ENCODE results near the gene LZTS3.
"Not testable (repeated sequence)": the region's sequence is repeated elsewhere in the genome, so short reads cannot be mapped to it uniquely, and the experiment has no call there.

The LZTS3 gene

DNA sequence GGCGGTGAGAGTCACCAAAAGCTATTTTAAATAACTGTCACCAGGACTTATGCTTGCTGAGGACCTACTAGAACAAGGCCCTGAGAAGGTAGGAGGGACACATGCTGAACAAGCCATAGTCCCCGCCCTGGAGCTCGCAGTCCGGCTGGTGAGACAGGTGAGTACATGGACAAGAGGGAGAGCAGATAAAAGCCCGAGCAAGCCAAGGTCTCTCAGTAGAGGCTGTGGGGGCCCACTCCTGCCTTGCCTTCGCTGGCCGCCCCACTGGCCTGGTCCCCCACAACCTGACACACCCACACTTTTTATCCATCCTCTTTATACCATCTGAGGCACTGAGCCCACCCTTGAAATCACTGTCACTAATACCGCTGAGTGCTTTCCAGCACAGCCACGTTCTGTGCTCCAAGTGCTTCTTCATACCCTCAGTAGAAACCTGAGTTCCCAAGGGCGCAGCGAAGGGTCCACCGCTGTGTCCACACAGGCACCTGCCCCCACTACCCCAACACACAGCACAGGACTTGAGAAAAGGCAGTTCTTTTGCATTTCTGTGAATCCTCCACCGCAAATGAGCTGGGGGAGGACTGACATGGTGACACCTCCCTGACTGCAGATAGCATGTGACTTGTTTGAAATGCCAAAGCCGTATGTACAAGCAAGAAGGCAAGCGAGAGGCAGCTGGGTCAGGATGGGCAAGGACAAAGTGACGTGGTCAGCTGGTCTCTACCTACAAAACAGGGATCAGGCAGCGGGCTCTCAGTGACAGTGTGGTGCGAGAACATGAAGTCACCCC is 19.1 kb upstream of the LZTS3 start:
- DNase-seq: no peak

DNA sequence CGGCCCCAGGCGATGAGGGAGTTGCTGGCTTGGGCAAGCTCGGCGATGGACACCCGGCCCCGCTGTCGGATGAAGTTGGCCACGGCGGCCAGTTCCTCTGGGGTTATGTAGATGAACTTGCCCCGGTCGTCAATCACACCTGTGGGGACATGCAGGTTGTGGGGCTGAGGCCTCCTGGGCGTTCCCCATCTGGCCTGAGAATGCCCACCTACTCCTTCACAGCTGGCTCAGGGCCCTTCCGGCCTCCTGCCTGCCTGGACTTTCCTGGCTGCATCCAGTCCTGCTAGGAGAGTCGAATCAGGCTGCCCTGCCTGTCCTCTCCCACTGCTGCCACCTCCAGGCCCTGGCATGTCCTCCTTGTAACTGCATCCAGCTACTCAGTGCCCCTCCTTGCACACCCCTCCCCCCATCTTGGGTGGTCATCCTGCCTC is 17.3 kb upstream of the LZTS3 start:
- no peak for DNase-seq

DNA sequence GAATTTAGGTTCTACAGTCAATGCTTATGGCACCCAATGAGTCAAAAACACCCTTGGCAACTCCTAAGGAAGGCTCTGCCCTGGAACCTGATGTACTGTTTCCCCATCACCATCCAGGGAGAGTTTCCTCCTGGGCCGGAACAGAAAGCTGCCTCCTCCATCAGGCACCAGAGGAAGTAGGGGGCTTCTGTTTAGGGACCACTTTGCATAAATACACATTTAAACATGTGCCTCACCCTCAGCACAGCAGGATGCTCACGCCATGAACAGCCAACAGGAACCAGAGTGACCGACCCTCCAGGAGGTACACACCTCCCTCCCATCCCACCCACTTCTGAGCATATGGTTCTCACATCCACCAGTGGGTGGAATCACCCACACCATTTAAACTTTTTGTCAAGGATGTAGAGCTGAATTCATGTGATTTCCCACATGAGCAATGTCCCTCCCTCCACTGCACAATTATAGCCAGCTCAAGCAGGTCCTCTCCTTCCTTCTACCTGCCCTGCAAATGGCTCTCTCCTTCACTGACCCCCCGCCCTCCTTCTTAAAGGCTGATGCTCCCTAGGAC is 16.3 kb upstream of the LZTS3 start:
- DNase-seq: no peak

DNA sequence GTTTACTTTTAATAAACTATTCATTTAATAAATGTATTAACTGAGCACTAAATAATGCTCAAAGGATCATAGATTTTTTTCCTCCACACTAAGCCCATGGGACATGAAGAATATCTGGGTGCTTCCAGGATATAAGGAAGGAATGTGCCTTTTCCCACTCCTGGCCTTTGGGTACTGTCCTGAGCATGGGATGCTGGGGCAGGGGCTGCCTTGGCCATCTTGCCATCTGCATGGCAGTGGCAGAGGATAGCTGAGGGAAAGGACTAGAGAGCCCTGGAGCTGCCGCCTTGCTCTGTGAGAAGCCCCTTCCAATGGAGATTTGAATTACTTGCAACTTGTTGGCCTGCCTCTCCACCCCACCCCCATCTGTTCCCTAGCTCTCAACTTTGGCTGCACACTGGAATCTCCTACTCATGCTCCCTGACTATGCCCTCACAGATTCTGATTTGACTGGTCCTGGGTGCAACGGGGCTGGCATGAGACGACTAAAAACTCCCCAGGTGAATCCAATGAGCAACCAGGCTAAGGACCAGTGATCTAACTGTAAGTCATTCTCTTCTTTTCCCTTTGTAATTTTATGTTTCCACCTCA is 15.6 kb upstream of the LZTS3 start:
- no peak for DNase-seq

DNA sequence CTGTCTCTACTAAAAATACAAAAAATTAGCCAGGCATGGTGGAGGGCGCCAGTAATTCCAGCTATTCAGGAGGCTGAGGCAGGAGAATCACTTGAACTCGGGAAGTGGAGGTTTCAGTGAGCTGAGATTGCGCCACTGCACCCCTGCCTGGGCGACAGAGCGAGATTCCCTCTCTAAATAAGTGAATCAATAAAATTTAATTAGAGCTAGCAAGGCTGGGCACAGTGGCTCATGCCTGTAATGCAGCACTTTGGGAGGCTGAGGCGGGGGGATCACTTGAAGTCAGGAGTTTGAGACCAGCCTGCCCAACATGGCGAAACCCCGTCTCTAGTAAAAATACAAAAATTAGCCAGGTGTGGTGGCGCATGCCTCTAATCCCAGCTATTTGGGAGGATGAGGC is 14.5 kb upstream of the LZTS3 start:
- not testable (repeated sequence) for DNase-seq

DNA sequence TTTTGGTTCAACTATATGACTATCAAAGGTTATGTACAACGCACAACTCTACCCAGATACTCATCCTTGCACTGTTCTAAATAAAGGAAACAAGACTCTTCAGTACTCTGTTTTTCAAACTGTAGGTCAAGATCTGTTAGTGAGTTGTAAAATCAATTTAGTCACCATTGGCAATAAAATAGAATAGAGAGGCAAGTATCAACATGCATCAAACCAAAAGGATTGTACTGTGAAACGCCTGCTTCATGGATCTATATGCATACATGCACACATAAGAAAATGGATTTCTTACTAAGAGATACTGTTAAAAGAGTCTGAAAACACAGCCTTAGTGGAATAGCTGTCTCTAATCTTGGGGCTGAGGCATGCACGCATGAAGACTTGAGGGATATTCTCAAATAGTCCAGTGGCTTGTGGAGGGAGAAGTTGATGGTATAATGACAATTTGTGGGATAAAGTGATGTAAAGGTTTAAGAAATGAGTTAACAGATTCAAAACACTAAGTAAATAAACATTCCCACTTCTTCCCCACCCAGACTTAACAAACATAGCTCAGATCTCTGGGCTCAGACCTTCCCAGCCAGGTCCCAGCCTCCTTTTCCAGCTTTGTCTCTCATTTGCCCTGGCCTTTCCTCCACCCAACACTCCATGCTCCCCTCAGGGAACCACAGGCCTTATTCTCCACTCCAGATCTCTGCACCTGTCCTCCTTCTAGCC is 10.7 kb upstream of the LZTS3 start:
- no peak for DNase-seq

DNA sequence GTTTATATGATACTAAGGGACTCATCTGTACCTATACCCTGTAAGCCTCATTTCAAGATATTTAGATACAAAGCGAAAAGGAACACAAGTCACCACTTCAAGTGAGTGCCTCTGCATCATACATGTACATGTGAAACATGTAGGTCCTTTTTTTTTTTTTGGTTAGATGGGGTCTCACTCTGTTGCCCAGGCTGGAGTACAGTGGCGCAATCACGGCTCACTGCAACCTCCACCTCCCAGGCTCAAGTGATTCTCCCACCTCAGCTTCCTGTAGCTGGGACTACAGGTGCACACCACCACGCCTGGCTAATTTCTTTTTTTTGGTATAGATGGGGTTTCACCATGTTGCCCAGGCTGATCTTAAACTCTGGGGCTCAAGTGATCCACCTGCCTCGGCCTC is 9.1 kb upstream of the LZTS3 start:
- DNase-seq: not testable (repeated sequence)

DNA sequence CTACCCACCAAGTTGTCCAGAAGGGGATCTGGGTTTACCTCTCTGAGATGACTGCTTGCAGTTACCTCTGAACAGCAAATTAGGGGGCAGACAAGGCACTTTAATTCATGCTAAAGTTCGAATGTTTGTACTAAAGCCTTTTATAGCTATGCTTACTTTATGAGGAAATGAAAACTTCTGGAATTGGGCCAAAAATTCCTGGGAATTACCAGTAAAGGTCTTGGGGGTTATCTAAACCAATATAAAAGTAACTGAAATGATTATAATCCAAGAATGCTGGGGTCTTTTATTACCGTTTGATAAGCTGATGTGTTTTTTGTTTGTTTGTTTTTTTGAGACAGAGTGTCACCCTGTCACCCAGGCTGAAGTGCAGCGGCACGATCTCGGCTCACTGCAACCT is 7.9 kb upstream of the LZTS3 start:
- DNase-seq: no peak

DNA sequence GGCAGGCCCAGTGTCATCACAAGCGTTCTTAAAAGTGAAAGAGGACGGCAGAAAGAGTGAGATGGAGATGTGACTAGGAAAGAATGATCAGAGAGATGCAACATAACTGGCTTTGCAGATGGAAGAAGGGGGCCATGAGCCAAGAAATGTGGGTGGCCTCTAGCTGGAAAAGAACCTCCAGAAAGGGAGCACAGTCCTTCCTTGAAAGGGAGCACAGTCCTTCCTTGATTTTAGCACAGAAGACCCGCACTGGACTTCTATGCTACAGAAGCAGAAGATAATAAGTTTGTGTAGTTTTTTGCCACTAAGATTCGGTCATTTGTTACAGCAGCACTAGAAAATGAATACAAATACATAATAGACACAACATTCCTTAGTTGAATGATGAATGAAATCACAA is 7.0 kb upstream of the LZTS3 start:
- DNase-seq: no peak

DNA sequence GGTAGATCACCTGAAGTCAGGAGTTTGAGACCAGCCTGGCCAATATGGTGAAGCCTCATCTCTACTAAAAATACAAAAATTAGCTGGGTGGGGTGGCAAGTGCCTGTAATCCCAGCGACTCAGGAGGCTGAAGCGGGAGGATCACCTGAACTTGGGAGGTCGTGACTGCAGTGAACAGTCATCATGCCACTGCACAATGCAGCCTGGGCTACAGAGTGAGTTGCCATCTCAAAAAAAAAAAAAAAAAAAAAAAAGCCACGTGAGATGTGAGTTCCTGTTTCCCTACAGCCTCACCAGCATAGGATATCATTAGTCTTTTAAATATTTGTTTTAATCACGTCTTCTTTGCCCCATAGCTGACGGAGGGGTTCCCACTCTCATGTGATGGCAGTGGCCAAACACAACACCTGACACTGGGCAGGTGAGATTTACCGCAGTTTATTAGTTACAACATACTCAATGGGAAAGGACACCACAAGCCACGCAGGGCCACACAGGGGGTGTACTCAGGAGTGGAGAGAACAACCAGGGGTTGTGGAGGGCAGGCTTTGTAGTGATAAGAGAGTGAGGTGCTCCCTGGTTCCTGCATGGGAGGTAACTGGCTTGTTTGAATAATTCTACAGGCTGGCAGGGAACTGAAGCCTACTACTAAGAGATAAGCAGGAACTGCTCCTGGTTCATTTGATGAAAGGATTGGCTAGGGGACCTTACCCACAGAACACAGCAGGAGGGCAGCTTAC is 4.6 kb upstream of the LZTS3 start:
- DNase-seq: no peak

DNA sequence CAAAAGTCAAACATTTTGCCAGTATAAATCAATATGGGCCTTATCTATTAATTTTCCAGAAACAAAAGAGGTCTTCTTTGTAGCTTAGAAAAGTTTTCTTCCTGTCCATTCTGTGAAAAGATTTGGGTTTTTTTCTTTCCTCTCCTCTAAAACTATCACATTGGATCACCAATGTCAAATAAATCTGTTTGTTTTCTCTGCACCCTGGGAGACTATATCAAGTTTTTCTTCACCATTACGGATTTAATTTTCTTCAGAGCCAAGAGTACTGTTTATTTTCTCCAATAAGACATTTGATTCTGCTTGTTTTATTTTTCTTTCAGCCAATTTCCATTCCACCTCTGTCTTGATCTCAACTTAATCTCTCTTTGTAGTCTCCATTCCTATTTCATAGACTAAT is 1.9 kb upstream of the LZTS3 start:
- DNase-seq: no peak

DNA sequence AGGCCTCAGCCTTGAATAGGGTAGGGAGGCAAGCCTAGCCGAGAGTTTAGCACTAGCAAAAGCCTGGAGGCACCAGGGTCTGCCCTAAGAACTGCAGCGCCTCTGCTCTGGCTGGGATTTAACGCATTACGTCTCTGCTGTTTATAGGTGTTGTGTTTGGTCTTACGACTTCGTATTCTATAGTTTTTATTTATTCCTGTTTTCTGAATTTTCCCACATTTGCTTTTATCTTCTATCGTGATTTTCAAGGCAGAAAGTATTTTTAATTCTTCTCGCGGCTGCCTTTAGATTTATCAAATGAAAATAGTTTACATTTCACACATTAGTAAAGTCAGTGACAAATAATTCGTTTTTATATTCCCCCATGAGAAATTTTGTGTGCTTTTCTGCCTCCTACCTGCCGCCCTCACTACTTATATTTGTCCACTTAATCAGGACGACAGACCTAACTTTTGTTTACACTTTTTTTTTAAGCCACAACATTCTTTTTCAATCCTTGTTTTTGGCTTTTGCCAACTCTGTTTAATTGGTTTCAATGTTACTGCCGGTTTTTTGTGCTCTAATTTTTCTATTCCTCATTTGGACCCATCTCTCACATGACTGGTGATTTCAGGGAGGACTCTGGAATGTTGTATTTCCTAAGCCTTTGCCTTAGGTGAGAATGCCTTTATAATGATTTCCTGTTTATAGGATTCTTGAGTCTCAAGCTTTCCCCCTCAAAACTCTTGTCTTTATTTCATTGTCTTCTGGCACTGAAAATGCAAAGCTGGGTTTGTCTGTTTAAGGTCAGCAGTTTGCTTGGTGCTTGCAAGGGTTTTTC is 1.3 kb upstream of the LZTS3 start:
- DNase-seq: no peak

DNA sequence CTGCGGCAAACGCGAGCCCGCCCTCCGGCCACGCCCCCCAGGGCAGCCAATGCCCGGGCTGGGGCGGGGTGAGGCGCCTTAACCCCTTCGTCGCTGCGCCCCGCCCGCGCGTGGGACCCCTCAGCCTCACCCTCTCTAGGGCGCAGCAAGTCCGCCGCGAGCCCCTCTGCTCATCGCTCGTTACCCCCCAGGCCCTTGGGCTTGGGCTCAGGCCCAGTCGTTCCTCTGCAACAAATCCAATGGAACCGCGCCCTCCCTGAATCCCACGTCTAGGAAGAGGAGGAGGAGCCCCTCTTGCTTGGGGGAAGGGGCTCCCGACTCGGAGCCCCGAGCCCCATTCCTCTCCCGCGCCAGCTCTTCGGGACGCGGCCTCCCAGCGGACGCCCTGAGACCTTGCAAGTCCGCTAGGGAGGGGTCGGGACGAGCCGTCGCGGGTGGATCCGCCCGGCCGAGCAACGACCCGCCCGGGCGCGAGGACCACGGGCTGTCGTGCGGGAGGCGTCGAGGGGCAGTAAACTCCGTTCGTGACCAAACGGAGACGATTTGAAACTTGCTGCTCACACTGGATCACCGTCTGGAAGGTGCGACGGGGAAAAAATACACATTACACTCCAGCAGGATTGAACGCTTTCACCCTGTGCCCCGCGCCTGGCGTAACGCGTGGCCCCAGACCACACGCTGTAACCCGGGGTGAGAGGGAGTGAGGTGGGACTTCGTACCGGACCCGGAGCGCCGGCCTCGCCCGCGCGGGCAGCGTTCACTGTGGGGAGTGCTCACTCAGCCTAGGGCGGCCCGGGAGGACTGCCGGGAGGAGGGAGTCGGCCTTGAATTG is 477 bp upstream of the LZTS3 start:
- DNase-seq: peak; percentile 93

DNA sequence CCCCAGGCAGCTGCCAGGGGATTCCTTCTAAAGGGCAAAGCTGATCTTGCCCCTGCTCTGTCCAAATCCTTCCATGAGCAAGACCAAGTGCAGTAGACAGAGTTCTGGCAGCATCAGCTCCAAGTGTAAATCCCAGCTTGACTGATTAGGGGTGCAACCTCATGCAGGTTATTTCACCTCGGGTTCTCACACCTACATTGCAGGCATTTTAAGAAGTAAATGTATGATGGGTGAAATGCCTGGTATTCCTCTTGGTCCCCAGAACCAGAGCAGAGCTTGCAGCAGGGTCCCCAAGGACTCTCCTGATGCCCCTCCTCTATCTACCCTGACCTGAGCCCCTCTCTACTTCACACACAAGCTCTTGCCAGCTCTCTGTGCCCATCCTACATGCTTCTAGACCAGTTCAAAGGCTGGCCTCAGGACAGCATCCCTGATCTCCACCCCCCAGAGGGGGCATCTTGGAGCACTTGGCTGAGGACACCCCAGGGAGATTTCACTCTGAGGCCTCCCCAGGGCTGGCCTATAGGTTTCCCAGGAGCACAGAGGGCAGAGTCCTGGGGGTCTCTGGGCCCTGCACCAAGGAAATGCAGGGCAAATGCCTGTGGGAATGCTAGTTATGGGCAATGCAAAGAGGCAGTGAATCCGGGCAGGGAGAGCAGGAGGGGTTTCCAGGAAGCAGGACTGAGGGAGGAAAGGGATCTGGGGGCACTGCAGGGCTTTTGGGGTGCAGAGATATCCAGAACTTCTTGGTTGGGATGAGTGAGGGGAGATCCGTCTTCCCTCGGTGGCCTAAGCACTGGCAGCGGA is 1.0 kb downstream of the LZTS3 start:
- no peak for DNase-seq

DNA sequence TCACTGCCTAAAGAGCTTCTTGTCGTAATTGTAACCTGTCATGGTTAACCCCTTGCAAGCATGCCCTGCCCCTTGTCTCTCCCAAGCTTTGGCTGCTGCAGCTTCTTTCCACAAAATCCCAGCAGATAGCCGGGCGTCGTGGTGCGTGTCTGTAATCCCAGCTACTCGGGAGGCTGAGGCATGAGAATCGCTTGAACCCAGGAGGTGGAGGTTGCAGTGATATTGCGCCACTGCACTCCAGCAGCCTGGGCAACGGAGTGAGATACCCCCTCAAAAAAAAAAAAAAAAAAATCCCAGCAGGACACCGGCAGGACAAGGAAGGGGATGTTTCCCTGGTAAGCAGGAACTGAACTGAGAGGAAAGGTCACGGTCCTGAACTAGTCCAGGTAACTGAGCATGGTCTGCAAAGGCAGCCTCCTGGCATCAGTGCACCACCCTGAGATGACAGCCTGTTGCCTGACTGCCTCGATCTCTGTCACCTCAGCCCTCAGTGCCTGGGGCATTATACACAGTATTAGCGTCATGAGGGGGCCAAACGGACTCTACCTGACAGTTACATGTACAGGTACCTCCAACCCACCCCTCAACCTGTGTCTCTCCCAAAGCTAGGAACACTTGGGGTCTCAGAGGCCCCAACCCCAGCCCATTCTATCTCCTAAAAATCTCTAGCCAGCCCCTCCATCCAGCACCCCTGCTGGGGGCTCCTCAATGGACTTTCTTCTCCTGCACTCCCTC is 1.8 kb downstream of the LZTS3 start:
- DNase-seq: no peak

DNA sequence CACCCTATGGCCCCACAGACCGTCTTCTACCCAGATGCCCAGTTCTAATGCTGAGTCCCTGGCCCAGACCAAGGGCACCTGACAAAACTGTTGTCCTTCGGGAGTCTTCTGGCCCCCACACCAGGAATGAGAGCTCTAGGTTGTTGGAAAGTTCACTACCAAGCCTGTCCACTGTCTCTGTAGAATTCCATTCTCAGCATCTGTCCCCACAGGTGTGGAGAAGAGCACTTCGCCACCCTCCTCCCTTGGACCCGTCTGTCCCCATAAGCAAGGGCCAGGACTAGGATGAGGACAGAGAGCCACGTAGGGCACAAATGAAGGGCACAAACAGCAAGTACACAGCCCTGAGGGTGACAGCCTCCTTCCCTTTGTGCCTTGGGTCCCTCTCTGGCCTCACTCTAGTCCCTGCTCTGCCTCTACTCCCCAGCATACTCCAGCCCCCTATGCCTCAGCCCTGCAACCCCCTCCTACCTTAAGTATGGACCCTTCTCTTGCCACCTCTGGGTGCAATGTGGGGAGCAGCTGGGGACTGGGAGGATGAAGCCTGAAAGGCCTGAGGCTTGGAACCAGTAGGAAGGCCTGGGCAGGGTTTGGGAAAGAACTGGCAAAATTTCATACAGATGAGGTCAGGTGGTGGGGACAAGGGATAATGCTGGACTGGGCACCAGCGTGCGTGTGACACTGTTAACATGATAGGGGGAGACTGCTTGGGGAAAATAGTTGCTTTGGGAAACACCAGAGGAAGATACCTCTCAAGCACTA is 4.3 kb downstream of the LZTS3 start:
- no peak for DNase-seq

DNA sequence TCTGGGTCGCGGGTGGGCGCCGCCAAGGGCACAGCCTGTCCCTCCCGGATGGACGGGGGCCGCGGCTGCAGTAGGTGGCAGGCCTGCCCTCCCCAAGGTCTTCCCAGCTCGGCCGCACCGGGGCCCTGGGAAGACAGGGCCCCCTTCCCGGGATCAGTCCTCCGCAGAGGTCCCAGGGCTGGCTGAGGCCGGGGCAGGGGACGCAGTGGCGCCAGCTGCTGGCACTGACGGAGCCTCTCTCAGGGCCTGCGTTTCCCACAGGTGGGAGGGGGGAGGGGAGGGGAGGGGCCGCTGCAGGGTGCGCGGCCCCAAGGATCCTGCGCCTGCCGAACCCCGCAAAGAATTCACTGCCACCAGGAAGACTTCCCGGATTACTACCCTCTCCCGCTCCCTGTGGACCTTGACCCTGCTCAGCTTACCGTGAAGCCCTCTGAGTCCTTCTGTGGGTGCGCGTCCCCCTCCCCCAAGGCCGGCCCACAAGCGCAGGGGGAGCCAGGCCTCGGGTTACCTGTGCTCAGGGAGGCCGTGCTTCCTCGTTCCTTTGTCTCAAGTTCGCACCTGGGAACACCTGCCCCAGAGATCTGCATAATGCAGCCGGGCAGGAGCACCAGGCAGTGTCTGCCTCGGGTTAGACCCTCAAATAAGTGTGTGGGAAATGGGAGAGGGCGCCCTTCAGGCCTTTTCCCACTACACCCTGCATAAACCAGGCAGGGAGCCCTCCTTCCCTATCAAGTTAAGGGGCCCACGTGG is 5.1 kb downstream of the LZTS3 start:
- no peak for DNase-seq

DNA sequence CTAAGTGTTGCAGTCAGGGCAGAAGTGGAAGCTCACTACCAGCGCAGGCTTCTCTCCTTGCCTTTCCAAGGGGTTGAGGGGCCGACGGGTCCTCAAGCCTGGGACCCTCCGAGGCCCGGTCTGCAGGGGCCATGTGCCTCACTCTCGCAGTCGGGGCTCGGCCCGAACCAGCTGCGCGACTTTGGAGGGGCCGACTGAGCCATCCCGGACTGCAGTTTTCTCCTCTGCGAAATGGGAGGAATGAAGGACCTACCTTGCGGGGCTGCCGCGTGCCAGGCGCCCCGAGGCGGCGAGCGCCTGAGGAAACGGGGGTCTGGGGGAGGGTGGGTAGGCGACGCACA is 5.6 kb downstream of the LZTS3 start:
- DNase-seq: no peak
